ENCODE data around the gene WDR20. TPM values are rescaled to one million over a fixed set of nuclear protein-coding genes. Genes with fewer than 3 reads are reported as not detected.
A peak's percentile ranks its signal among the peaks of the same experiment; 100 is the strongest.

Gene WDR20
- total and polyA plus RNA-seq, 11 donors, result 10.4 to 26.5 (median 19.5) TPM

- Histone ChIP-seq H3K27ac (no peak overlapping the region), H3K4me3 (no peak overlapping the region), H3K36me3 (peaks cover 0 to 65% (median 52%) of the 10 kb centered on the region in 9 donors), H3K4me1 (peaks cover 0 to 26% (median 5%) of the 10 kb centered on the region in 12 donors), H3K27me3 (no peaks in the 10 kb centered on the region), H3K9me3 (no peaks in the 10 kb centered on the region)
- intact Hi-C loops (cut with DNase I), result loop anchor here in 1 of 10 donors (5.0 kb wide), 1 partner anchor 55 kb away; no protein-coding TSS in a partner anchor
- no peak for ATAC-seq
- TF ChIP-seq CTCF (IDR thresholded peaks at IDR 0.05), result no peak
- no peak for TF ChIP-seq POLR2A (IDR thresholded peaks at IDR 0.05)
- DNase-seq, result no peak
- WGBS, 4 donors, result 81 to 95% (median 85%) methylated on average over 4 of the region's 4 CpGs
Measured at GRCh38 chr14:102196902-102197230, 57.2 kb downstream of the WDR20 start.

GRCh38 chr14:102197317-102197853 lies 57.7 kb downstream of the WDR20 start:
- Histone ChIP-seq H3K4me3 (no peak overlapping the region), H3K36me3 (peaks cover 0 to 65% (median 52%) of the 10 kb centered on the region in 9 donors), H3K4me1 (peaks cover 0 to 26% (median 5%) of the 10 kb centered on the region in 12 donors), H3K27me3 (no peaks in the 10 kb centered on the region), H3K9me3 (no peaks in the 10 kb centered on the region), H3K27ac (no peak overlapping the region)
- TF ChIP-seq POLR2A (IDR thresholded peaks at IDR 0.05) (no peak), CTCF (IDR thresholded peaks at IDR 0.05) (no peak)
- DNase-seq (no peak), ATAC-seq (no peak)
- intact Hi-C loops (cut with DNase I), result loop anchor here in 1 of 10 donors (5.0 kb wide), 1 partner anchor 55 kb away; no protein-coding TSS in a partner anchor
- 70 to 81% (median 72%) methylated on average over 5 of the region's 5 CpGs for WGBS, 4 donors

- WGBS, 4 donors, result 70 to 77% (median 73%) methylated on average over 9 of the region's 9 CpGs
- TF ChIP-seq POLR2A (IDR thresholded peaks at IDR 0.05) (no peak), CTCF (IDR thresholded peaks at IDR 0.05) (no peak)
- Histone ChIP-seq H3K36me3 (peaks cover 0 to 77% (median 62%) of the 10 kb centered on the region in 9 donors), H3K27me3 (no peaks in the 10 kb centered on the region), H3K27ac (no peak overlapping the region), H3K4me3 (no peak overlapping the region), H3K4me1 (peaks cover 0 to 14% (median 3%) of the 10 kb centered on the region in 12 donors), H3K9me3 (no peaks in the 10 kb centered on the region)
- ATAC-seq (peak in 3 of 4 donors; percentile 25 to 42 (median 38)), DNase-seq (no peak)
- intact Hi-C loops (cut with DNase I), result no loop called here
Measured at GRCh38 chr14:102200690-102201352, 61.1 kb downstream of the WDR20 start.

- H3K4me3 ChIP-seq, result no peak overlapping the region
- no peak overlapping the region for H3K27ac ChIP-seq
- no peak for TF ChIP-seq CTCF (IDR thresholded peaks at IDR 0.05)
- no peak for TF ChIP-seq POLR2A (IDR thresholded peaks at IDR 0.05)
- no peaks in the 10 kb centered on the region for H3K27me3 ChIP-seq
- peaks cover 0 to 76% (median 62%) of the 10 kb centered on the region in 9 donors for H3K36me3 ChIP-seq
- no peaks in the 10 kb centered on the region for H3K9me3 ChIP-seq
- DNase-seq (no peak), ATAC-seq (no peak)
- peaks cover 0 to 14% (median 2%) of the 10 kb centered on the region in 12 donors for H3K4me1 ChIP-seq
- WGBS, 4 donors, result 85 to 89% (median 88%) methylated on average over 9 of the region's 9 CpGs
- intact Hi-C loops (cut with DNase I), result no loop called here
Measured at GRCh38 chr14:102201353-102201738, 61.6 kb downstream of the WDR20 start.
